GM12892 (cell line): ENCODE measurements around the gene COL5A1.
"Not testable (repeated sequence)": the region's sequence is repeated elsewhere in the genome, so short reads cannot be mapped to it uniquely, and the experiment has no call there.

Experiments used
- DNase-seq: peaks from one replicate; pipeline ENCODE4 v3.0.0; 2011; ENCODE audit not compliant: insufficient read length
- FAIRE-seq: peaks from 2 replicates; lab custom pipeline; 2011; peaks lifted over from hg19 to GRCh38; lab: Jason Lieb, UNC
- POLR2A ChIP-seq: IDR thresholded peaks from 2 replicates; pipeline ENCODE4 v1.6.1; 2011; ENCODE audit warnings: low read depth, low read length, control low read depth
- POLR2AphosphoS5 ChIP-seq: IDR thresholded peaks from 2 replicates; pipeline ENCODE4 v1.6.1; 2011; ENCODE audit warnings: low read depth, low read length, control low read depth
- TAF1 ChIP-seq: IDR thresholded peaks from 2 replicates; pipeline ENCODE4 v1.6.1; 2011; ENCODE audit warnings: low read depth, mild to moderate bottlenecking, control low read depth, low read length, borderline replicate concordance

COL5A1 gene

GRCh38 chr9:134680393-134681060, 38.9 kb downstream of the COL5A1 start:
- DNase-seq (no peak), FAIRE-seq (no peak)
- no peak for TF ChIP-seq POLR2AphosphoS5
- no peak for TF ChIP-seq POLR2A
- TF ChIP-seq TAF1 = no peak

GRCh38 chr9:134681061-134681661, 39.6 kb downstream of the COL5A1 start:
- FAIRE-seq = no peak
- no peak for DNase-seq
- no peak for TF ChIP-seq POLR2AphosphoS5
- no peak for TF ChIP-seq POLR2A
- TF ChIP-seq TAF1 = no peak

- DNase-seq (no peak), FAIRE-seq (no peak)
Observed at GRCh38 chr9:134682026-134682425, 40.4 kb downstream of the COL5A1 start.

GRCh38 chr9:134682651-134683364, 41.2 kb downstream of the COL5A1 start:
- DNase-seq (no peak), FAIRE-seq (no peak)
- TF ChIP-seq TAF1 = no peak
- TF ChIP-seq POLR2A = no peak
- TF ChIP-seq POLR2AphosphoS5 = no peak

More at GRCh38 chr9:134682026-134682425, 40.4 kb downstream of the COL5A1 start:
- TF ChIP-seq POLR2AphosphoS5 (no peak), TAF1 (no peak), POLR2A (no peak)

- FAIRE-seq (no peak), DNase-seq (no peak)
- TF ChIP-seq POLR2AphosphoS5 (no peak), TAF1 (no peak), POLR2A (no peak)
Observed at GRCh38 chr9:134683714-134684374, 42.2 kb downstream of the COL5A1 start.

GRCh38 chr9:134684375-134684723, 42.7 kb downstream of the COL5A1 start:
- DNase-seq (no peak), FAIRE-seq (no peak)
- no peak for TF ChIP-seq TAF1
- no peak for TF ChIP-seq POLR2A
- no peak for TF ChIP-seq POLR2AphosphoS5

GRCh38 chr9:134684941-134685340, 43.3 kb downstream of the COL5A1 start:
- FAIRE-seq = peak; percentile 62
- not testable (repeated sequence) for DNase-seq

- TF ChIP-seq POLR2AphosphoS5 = no peak
- no peak for TF ChIP-seq POLR2A
- no peak for TF ChIP-seq TAF1
- no peak for DNase-seq
- FAIRE-seq = no peak
Observed at GRCh38 chr9:134685784-134686183, 44.2 kb downstream of the COL5A1 start.

- TF ChIP-seq POLR2A (no peak), TAF1 (no peak), POLR2AphosphoS5 (no peak)
- no peak for DNase-seq
- FAIRE-seq = no peak
Observed at GRCh38 chr9:134686896-134687295, 45.3 kb downstream of the COL5A1 start.

- DNase-seq (no peak), FAIRE-seq (no peak)
- TF ChIP-seq TAF1 (no peak), POLR2AphosphoS5 (no peak), POLR2A (no peak)
Observed at GRCh38 chr9:134687556-134687955, 46.0 kb downstream of the COL5A1 start.

- FAIRE-seq = no peak
- DNase-seq = no peak
- no peak for TF ChIP-seq POLR2A
- TF ChIP-seq POLR2AphosphoS5 = no peak
Observed at GRCh38 chr9:134688231-134688630, 46.6 kb downstream of the COL5A1 start.
